ENCODE results near the gene TMF1.

TMF1 gene

GRCh38 chr3:68972358-68972979 is 79.7 kb downstream of the TMF1 start:
- peak; percentile 57 for DNase-seq

All from activated CD4-positive, alpha-beta T cell treated with anti-CD3 and anti-CD28 coated beads, Interleukin-2, Interleukin-6, amounts not matched to agents 100 ng/mL and 50 ng/mL, durations not matched to agents 16 hours and 8 hours (primary cell).